Liver (tissue), 9 donors: ENCODE data around the gene CTSF. TPM values are rescaled to one million over a fixed set of nuclear protein-coding genes. Genes with fewer than 3 reads are reported as not detected.

Source experiments
- DNase-seq: peaks from one replicate; pipeline ENCODE4 v3.0.0-alpha.2; 2017; ENCODE audit warnings: low spot score
- H3K27ac ChIP-seq, 2 donors: one replicate each; pipeline ENCODE4 v1.7.0; 2013; ENCODE audit warnings: inconsistent platforms in 2 of 2, low read length in 2 of 2, control low read depth in 1 of 2, low read depth in 1 of 2, mild to moderate bottlenecking in 1 of 2
- H3K27me3 ChIP-seq, 4 donors: one replicate each; pipeline versions ENCODE4 v1.6.1 to v1.7.0; 2013; ENCODE audit warnings: low read length in 3 of 4, inconsistent platforms in 1 of 4, mild to moderate bottlenecking in 1 of 4, moderate library complexity in 1 of 4; ENCODE audit not compliant: control insufficient read depth in 4 of 4, insufficient read depth in 4 of 4
- H3K36me3 ChIP-seq, 4 donors: one replicate each; pipeline versions ENCODE4 v1.6.1 to v1.7.0; 2013; ENCODE audit warnings: low read length in 3 of 4, mild to moderate bottlenecking in 3 of 4, low read depth in 1 of 4, moderate library complexity in 1 of 4; ENCODE audit not compliant: control insufficient read depth in 4 of 4, insufficient read depth in 3 of 4
- H3K4me1 ChIP-seq, 4 donors: one replicate each; pipeline versions ENCODE4 v1.6.1 to v1.7.0; 2013; ENCODE audit warnings: low read length in 3 of 4, mild to moderate bottlenecking in 3 of 4, moderate library complexity in 1 of 4; ENCODE audit not compliant: control insufficient read depth in 4 of 4, insufficient read depth in 4 of 4
- H3K4me3 ChIP-seq, 3 donors: one replicate each; pipeline versions ENCODE4 v1.6.1 to v1.7.0; 2013; ENCODE audit warnings: low read length in 3 of 3, control low read depth in 1 of 3, low read depth in 1 of 3, mild to moderate bottlenecking in 1 of 3
- H3K9ac ChIP-seq, 2 donors: one replicate each; pipeline ENCODE4 v1.7.0; 2013; ENCODE audit warnings: low read length in 2 of 2, mild to moderate bottlenecking in 2 of 2, moderate library complexity in 2 of 2, control low read depth in 1 of 2, low read depth in 1 of 2
- H3K9me3 ChIP-seq, 4 donors: one replicate each; pipeline versions ENCODE4 v1.6.1 to v1.7.0; 2013; ENCODE audit warnings: low read length in 3 of 4; ENCODE audit not compliant: control insufficient read depth in 4 of 4
- ATF3 ChIP-seq: IDR thresholded peaks from 2 replicates; pipeline ENCODE4 v1.6.1; 2016; ENCODE audit warnings: antibody characterized with exemption
- CTCF ChIP-seq: fragments of 150-350 bp; IDR thresholded peaks from 2 replicates; pipeline ENCODE4 v1.5.1; 2017; ENCODE audit warnings: improper control_type of control experiment, low read depth, low read length; ENCODE audit not compliant: missing input control
- EGR1 ChIP-seq, 2 donors: IDR thresholded peaks; 2 replicates each; pipeline ENCODE4 v1.6.1; 2016 to 2018; ENCODE audit warnings: antibody characterized with exemption in 2 of 2, low read depth in 2 of 2
- FOXA1 ChIP-seq: IDR thresholded peaks from 2 replicates; pipeline ENCODE4 v1.6.1; 2016; ENCODE audit warnings: antibody characterized with exemption
- FOXA2 ChIP-seq: IDR thresholded peaks from 2 replicates; pipeline ENCODE4 v1.6.1; 2016; ENCODE audit warnings: antibody characterized with exemption
- GABPA ChIP-seq, 2 donors: IDR thresholded peaks in 1 of 2; conservative IDR thresholded peaks in 1 of 2; 2 replicates each; pipeline ENCODE4 v1.6.1; 2016; ENCODE audit warnings: antibody characterized with exemption in 2 of 2, mild to moderate bottlenecking in 1 of 2, moderate library complexity in 1 of 2
- HNF4A ChIP-seq, 2 donors: conservative IDR thresholded peaks; 2 replicates each; pipeline ENCODE4 v1.6.1; 2016; ENCODE audit warnings: antibody characterized with exemption in 2 of 2, mild to moderate bottlenecking in 2 of 2
- HNF4G ChIP-seq: IDR thresholded peaks from 2 replicates; pipeline ENCODE4 v1.6.1; 2016; ENCODE audit warnings: antibody characterized with exemption
- JUND ChIP-seq, 2 donors: IDR thresholded peaks; 2 replicates each; pipeline ENCODE4 v1.6.1; 2016; ENCODE audit warnings: antibody characterized with exemption in 2 of 2
- MAX ChIP-seq: IDR thresholded peaks from 2 replicates; pipeline ENCODE4 v1.6.1; 2016; ENCODE audit warnings: antibody characterized with exemption
- NR2F2 ChIP-seq: IDR thresholded peaks from 2 replicates; pipeline ENCODE4 v1.6.1; 2016; ENCODE audit warnings: antibody characterized with exemption
- RAD21 ChIP-seq, 2 donors: IDR thresholded peaks; 2 replicates each; pipeline ENCODE4 v1.6.1; 2016; ENCODE audit warnings: antibody characterized with exemption in 2 of 2, mild to moderate bottlenecking in 2 of 2
- REST ChIP-seq: IDR thresholded peaks from 2 replicates; pipeline ENCODE4 v1.6.1; 2016; ENCODE audit warnings: antibody characterized with exemption, mild to moderate bottlenecking
- RXRA ChIP-seq, 2 donors: IDR thresholded peaks; 2 replicates each; pipeline ENCODE4 v1.6.1; 2017 to 2018; ENCODE audit warnings: antibody characterized with exemption in 2 of 2, mild to moderate bottlenecking in 1 of 2
- SP1 ChIP-seq: IDR thresholded peaks from 2 replicates; pipeline ENCODE4 v1.6.1; 2018; ENCODE audit warnings: antibody characterized with exemption, mild to moderate bottlenecking
- TAF1 ChIP-seq: conservative IDR thresholded peaks from 2 replicates; pipeline ENCODE4 v1.6.1; 2016; ENCODE audit warnings: antibody characterized with exemption, mild to moderate bottlenecking
- YY1 ChIP-seq: IDR thresholded peaks from 2 replicates; pipeline ENCODE4 v1.6.1; 2016; ENCODE audit warnings: antibody characterized with exemption, mild to moderate bottlenecking
- ZBTB33 ChIP-seq: IDR thresholded peaks from 2 replicates; pipeline ENCODE4 v1.6.1; 2016; ENCODE audit warnings: antibody characterized with exemption
- WGBS: extraction: QIAGEN DNeasy Blood & Tissue Kit; methylation state at CpG from one replicate; pipeline ENCODE4 v1.1.7; 2013; 5-methylcytosine and 5-hydroxymethylcytosine counted together
- polyA plus RNA-seq, 2 donors: library from polyadenylated mRNA; stranded (reverse) in 1 of 2; unstranded in 1 of 2; fragments of 200-250 nt in 1 of 2; fragments of >200 nt in 1 of 2; fragmentation: Nextera tagmentation in 1 of 2; extraction: Ambion mirVana in 1 of 2; gene quantifications; one replicate each; pipeline versions ENCODE4 v1.2.1 to v1.2.3, GENCODE V29; 2013 to 2015
- total RNA-seq, 2 donors: library from RNA; depleted of rRNA; stranded (reverse); fragments of >200 nt; gene quantifications; one replicate each; pipeline ENCODE4 v1.2.3, GENCODE V29; 2014
- donor health status: healthy.
- donor health status: healthy.
- donor health status: healthy.
- donor health status: healthy.
- donor health status: healthy.

CTSF gene
- total and polyA plus RNA-seq, 4 donors = 8.5 to 31.9 (median 24.0) TPM

GRCh38 chr11:66539870-66540213 is 28.6 kb downstream of the CTSF start:
- Histone ChIP-seq H3K36me3 (peaks cover 2 to 29% (median 4%) of the 10 kb centered on the region in 4 donors), H3K9ac (no peak overlapping the region), H3K4me3 (no peak overlapping the region), H3K4me1 (peaks cover 0 to 8% (median 0%) of the 10 kb centered on the region in 4 donors), H3K27ac (no peak overlapping the region), H3K9me3 (no peaks in the 10 kb centered on the region), H3K27me3 (no peaks in the 10 kb centered on the region)
- TF ChIP-seq ATF3 = no peak
- TF ChIP-seq ZBTB33 = no peak
- no peak for TF ChIP-seq JUND (IDR thresholded peaks at IDR 0.05)
- TF ChIP-seq CTCF = no peak
- TF ChIP-seq RAD21 (IDR thresholded peaks at IDR 0.05) = no peak
- no peak for TF ChIP-seq EGR1 (IDR thresholded peaks at IDR 0.05; ENCODE audit: low read depth in 2 of 2)
- no peak for TF ChIP-seq TAF1
- TF ChIP-seq HNF4A (conservative IDR thresholded peaks at IDR 0.05) = no peak
- no peak for TF ChIP-seq MAX
- TF ChIP-seq REST = no peak
- TF ChIP-seq SP1 = no peak
- no peak for TF ChIP-seq YY1
- TF ChIP-seq FOXA1 = no peak
- no peak for TF ChIP-seq NR2F2
- TF ChIP-seq HNF4G = no peak
- TF ChIP-seq FOXA2 = no peak
- TF ChIP-seq GABPA (IDR thresholded peaks at IDR 0.05 in 1 of 2, conservative IDR thresholded peaks at IDR 0.05 in 1 of 2) = no peak
- no peak for TF ChIP-seq RXRA (IDR thresholded peaks at IDR 0.05)
- DNase-seq = no peak
- 98% methylated on average over 10 of the region's 10 CpGs for WGBS
